ENCODE measurements around the gene SMIM8. TPM values are rescaled to one million over a fixed set of nuclear protein-coding genes. Genes with fewer than 3 reads are reported as not detected.

The SMIM8 gene
- polyA plus RNA-seq, 2 donors, result 2.8 to 4.0 TPM

DNA sequence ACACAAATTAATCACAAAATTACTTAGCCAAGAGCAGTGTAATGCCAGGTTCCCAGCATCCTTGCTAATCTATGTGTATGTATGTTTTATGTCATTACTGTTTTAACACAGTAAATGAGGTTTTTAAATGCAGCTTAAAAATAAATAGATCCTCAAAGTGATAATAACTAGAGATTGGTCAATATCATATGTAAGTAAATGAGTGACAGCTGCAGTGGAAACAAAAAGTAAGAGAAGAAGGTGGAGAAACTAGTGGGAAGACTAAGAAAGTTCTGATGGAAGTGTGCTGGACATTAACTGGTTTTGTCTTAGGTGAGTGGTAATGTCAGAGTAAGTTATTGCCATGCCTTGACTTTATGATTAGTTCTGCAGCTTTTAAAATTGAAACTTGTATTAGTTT is 8.6 kb downstream of the SMIM8 start:
- no peaks in the 10 kb centered on the region for H3K4me1 ChIP-seq (ENCODE audit: control insufficient read depth in 2 of 2, insufficient read depth in 2 of 2, low read length in 1 of 2)
- H3K36me3 ChIP-seq (ENCODE audit: control insufficient read depth in 2 of 2, insufficient read depth in 2 of 2, low read length in 1 of 2), result no peaks in the 10 kb centered on the region
- H3K27me3 ChIP-seq (ENCODE audit: control insufficient read depth in 1 of 2, insufficient read depth in 2 of 2, low read length in 2 of 2), result no peaks in the 10 kb centered on the region
- H3K4me3 ChIP-seq (ENCODE audit: low read depth in 1 of 2, low read length in 2 of 2), result no peak overlapping the region
- H3K27ac ChIP-seq (ENCODE audit: low read depth in 2 of 2, low read length in 1 of 2), result no peak overlapping the region
- H3K9me3 ChIP-seq (ENCODE audit: control insufficient read depth in 2 of 2, insufficient read depth in 1 of 2, low read depth in 1 of 2, low read length in 1 of 2), result no peaks in the 10 kb centered on the region

DNA sequence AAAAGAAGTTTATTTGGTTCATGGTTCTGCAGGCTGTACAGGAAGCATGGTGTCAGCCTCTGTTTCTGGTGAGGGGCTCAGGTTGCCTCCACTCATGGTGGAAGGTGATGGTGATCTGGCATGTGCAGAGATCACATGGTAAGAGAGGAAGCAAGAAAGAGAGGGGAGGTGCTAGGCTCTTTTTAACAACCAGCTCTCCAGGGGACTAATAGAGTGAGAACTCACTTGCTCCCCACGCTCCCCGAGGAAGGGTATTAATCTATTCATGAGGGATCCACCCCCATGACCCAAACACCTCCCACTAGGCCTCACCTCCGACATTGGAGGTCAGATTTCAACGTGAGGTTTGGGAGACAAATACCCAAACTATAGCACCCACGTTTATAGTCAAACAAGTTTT is 10.6 kb downstream of the SMIM8 start:
- WGBS, 2 donors, result 76 to 77% methylated on average over 5 of the region's 5 CpGs
- Histone ChIP-seq H3K4me1 (ENCODE audit: control insufficient read depth in 2 of 2, insufficient read depth in 2 of 2, low read length in 1 of 2) (no peaks in the 10 kb centered on the region), H3K4me3 (ENCODE audit: low read depth in 1 of 2, low read length in 2 of 2) (no peak overlapping the region), H3K36me3 (ENCODE audit: control insufficient read depth in 2 of 2, insufficient read depth in 2 of 2, low read length in 1 of 2) (no peaks in the 10 kb centered on the region), H3K27me3 (ENCODE audit: control insufficient read depth in 1 of 2, insufficient read depth in 2 of 2, low read length in 2 of 2) (no peaks in the 10 kb centered on the region), H3K9me3 (ENCODE audit: control insufficient read depth in 2 of 2, insufficient read depth in 1 of 2, low read depth in 1 of 2, low read length in 1 of 2) (no peaks in the 10 kb centered on the region), H3K27ac (ENCODE audit: low read depth in 2 of 2, low read length in 1 of 2) (no peak overlapping the region)

DNA sequence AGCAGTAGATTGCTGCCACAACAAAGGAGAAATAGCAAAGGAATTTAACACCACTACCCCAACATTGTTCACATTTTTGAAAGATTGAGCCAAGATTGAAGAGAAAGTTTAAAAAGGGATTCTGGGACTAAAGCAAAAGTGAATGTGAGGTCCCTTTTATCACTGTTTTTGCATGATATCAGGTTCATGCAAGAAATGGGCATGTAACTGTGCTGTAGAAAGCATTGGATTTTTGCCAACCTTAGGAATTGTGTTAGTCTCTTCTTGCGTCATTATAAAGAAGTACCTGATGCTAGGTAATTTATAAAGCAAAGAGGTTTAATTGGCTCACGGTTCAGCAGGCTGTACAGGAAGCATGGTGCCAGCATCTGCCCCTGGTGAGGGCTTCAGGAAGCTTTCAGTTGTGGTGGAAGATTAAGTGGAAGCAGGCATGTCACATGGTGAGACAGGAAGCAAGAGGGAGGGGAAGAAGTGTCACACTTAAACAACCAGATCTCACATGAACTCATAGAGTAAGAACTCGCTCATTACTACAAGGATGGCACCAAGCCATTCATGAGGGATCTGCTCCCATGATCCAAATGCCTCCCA is 11.3 kb downstream of the SMIM8 start:
- Histone ChIP-seq H3K4me3 (ENCODE audit: low read depth in 1 of 2, low read length in 2 of 2) (no peak overlapping the region), H3K27ac (ENCODE audit: low read depth in 2 of 2, low read length in 1 of 2) (no peak overlapping the region), H3K27me3 (ENCODE audit: control insufficient read depth in 1 of 2, insufficient read depth in 2 of 2, low read length in 2 of 2) (no peaks in the 10 kb centered on the region), H3K36me3 (ENCODE audit: control insufficient read depth in 2 of 2, insufficient read depth in 2 of 2, low read length in 1 of 2) (no peaks in the 10 kb centered on the region), H3K9me3 (ENCODE audit: control insufficient read depth in 2 of 2, insufficient read depth in 1 of 2, low read depth in 1 of 2, low read length in 1 of 2) (no peaks in the 10 kb centered on the region), H3K4me1 (ENCODE audit: control insufficient read depth in 2 of 2, insufficient read depth in 2 of 2, low read length in 1 of 2) (no peaks in the 10 kb centered on the region)
- WGBS, 2 donors, result 53 to 68% methylated on average over 3 of the region's 3 CpGs

DNA sequence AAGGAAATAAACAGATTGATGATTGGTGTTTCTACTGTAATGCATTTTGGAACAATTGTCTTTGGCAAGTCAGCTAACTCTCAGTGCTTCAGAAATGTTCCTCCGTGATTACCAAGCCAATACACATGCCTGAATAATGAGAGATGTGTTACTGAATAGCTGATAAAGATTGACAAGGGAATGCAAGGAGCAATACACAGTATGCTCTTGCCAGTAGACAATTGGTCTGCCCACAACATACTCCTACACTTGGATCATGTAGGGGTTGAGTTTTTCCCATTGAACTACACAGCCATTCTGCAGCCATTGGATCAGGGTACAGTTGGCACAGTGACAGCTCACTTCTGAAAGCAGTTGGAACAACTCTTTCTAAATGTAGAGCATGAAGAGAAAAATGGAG is 12.3 kb downstream of the SMIM8 start:
- Histone ChIP-seq H3K27ac (ENCODE audit: low read depth in 2 of 2, low read length in 1 of 2) (no peak overlapping the region), H3K36me3 (ENCODE audit: control insufficient read depth in 2 of 2, insufficient read depth in 2 of 2, low read length in 1 of 2) (no peaks in the 10 kb centered on the region), H3K4me1 (ENCODE audit: control insufficient read depth in 2 of 2, insufficient read depth in 2 of 2, low read length in 1 of 2) (no peaks in the 10 kb centered on the region), H3K9me3 (ENCODE audit: control insufficient read depth in 2 of 2, insufficient read depth in 1 of 2, low read depth in 1 of 2, low read length in 1 of 2) (no peaks in the 10 kb centered on the region), H3K27me3 (ENCODE audit: control insufficient read depth in 1 of 2, insufficient read depth in 2 of 2, low read length in 2 of 2) (no peaks in the 10 kb centered on the region), H3K4me3 (ENCODE audit: low read depth in 1 of 2, low read length in 2 of 2) (no peak overlapping the region)
- 74 to 78% methylated on average over 1 of the region's 1 CpG for WGBS, 2 donors

DNA sequence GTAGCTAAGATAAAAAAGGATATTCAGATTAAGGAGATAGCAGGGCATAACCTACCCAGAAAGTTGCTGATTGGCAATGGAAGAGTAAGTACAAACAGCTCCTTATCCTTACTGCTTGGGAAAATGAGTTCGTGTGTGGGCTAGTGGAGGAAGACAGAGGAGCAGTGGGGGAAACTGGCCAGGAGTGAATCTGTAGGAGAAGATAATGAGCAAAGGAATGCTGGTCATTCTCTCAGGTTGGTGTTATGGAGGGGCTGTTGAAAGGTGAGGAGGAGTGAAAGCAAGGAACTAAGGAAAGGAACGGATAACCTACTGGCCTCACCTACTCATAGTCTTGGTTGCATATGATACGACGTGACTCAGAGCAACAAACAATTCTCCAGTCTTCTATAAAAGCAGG is 14.0 kb downstream of the SMIM8 start:
- no peak overlapping the region for H3K4me3 ChIP-seq (ENCODE audit: low read depth in 1 of 2, low read length in 2 of 2)
- H3K4me1 ChIP-seq (ENCODE audit: control insufficient read depth in 2 of 2, insufficient read depth in 2 of 2, low read length in 1 of 2), result no peaks in the 10 kb centered on the region
- WGBS, 2 donors, result 91 to 92% methylated on average over 4 of the region's 4 CpGs
- no peaks in the 10 kb centered on the region for H3K27me3 ChIP-seq (ENCODE audit: control insufficient read depth in 1 of 2, insufficient read depth in 2 of 2, low read length in 2 of 2)
- no peak overlapping the region for H3K27ac ChIP-seq (ENCODE audit: low read depth in 2 of 2, low read length in 1 of 2)
- H3K36me3 ChIP-seq (ENCODE audit: control insufficient read depth in 2 of 2, insufficient read depth in 2 of 2, low read length in 1 of 2), result peaks cover 0 to 2% of the 10 kb centered on the region in 2 donors
- H3K9me3 ChIP-seq (ENCODE audit: control insufficient read depth in 2 of 2, insufficient read depth in 1 of 2, low read depth in 1 of 2, low read length in 1 of 2), result no peaks in the 10 kb centered on the region

DNA sequence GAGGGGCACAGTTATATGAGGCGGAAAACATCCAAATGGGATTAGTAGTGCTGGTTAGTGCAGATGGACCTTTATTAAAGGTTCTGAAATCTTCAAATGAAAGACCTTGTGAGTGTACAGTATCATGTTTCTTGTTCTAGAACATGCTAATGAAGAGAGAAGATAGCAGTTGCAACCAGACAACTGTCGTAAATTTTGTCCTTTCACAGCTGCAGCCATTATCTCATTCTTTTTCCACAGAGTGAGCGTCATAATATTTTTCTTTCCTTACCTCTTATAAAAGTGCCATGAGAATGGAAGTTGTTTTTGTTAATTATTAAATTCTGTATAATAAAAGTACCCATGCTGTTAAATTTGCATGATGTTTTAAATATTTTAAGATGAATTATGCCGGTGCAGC is 17.8 kb downstream of the SMIM8 start:
- Histone ChIP-seq H3K27me3 (ENCODE audit: control insufficient read depth in 1 of 2, insufficient read depth in 2 of 2, low read length in 2 of 2) (no peaks in the 10 kb centered on the region), H3K4me3 (ENCODE audit: low read depth in 1 of 2, low read length in 2 of 2) (no peak overlapping the region), H3K27ac (ENCODE audit: low read depth in 2 of 2, low read length in 1 of 2) (no peak overlapping the region), H3K36me3 (ENCODE audit: control insufficient read depth in 2 of 2, insufficient read depth in 2 of 2, low read length in 1 of 2) (peaks cover 0 to 2% of the 10 kb centered on the region in 2 donors), H3K9me3 (ENCODE audit: control insufficient read depth in 2 of 2, insufficient read depth in 1 of 2, low read depth in 1 of 2, low read length in 1 of 2) (no peaks in the 10 kb centered on the region), H3K4me1 (ENCODE audit: control insufficient read depth in 2 of 2, insufficient read depth in 2 of 2, low read length in 1 of 2) (no peaks in the 10 kb centered on the region)
- WGBS, 2 donors, result 92 to 96% methylated on average over 4 of the region's 4 CpGs

DNA sequence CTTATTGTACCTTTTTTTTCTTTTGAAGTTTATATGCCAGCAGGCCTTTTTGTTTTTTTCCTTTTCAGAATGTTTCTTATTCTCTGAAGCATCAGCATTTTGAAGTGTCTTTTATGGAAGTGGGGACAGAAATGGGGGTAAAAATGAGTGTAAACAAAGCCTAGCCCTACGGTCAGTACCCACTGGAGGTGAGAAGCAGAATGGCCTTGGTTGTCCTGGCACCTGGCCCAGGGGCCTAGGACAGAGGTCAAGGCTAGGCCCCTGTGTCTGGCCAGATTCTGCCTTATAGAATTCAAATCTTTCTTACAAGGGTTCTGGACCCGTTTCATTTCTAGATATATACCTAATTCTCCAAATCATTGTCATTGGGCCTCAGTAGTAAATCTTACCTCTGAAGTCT is 18.8 kb downstream of the SMIM8 start:
- 85 to 96% methylated on average over 2 of the region's 2 CpGs for WGBS, 2 donors
- Histone ChIP-seq H3K27me3 (ENCODE audit: control insufficient read depth in 1 of 2, insufficient read depth in 2 of 2, low read length in 2 of 2) (no peaks in the 10 kb centered on the region), H3K9me3 (ENCODE audit: control insufficient read depth in 2 of 2, insufficient read depth in 1 of 2, low read depth in 1 of 2, low read length in 1 of 2) (no peaks in the 10 kb centered on the region), H3K4me3 (ENCODE audit: low read depth in 1 of 2, low read length in 2 of 2) (no peak overlapping the region), H3K36me3 (ENCODE audit: control insufficient read depth in 2 of 2, insufficient read depth in 2 of 2, low read length in 1 of 2) (peaks cover 0 to 2% of the 10 kb centered on the region in 2 donors), H3K27ac (ENCODE audit: low read depth in 2 of 2, low read length in 1 of 2) (no peak overlapping the region), H3K4me1 (ENCODE audit: control insufficient read depth in 2 of 2, insufficient read depth in 2 of 2, low read length in 1 of 2) (no peaks in the 10 kb centered on the region)

DNA sequence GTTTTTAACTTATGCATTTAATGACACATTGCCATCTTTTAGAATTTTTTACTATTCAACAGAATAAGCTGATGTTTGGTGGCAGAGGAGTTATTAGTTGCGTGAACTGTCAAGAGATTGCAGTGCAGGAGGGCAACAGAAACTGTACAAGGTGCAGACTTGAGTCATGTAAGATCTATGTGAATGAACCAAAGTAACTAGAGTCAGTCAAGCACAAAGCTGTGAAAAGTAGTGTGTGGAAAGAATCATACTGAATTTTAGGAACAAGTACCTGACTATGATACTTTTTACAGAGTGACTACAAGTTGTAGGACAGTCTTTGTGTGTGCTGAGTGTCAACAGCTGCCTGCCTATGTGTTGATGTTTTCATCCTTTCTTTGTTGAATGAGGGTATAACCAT is 19.5 kb downstream of the SMIM8 start:
- Histone ChIP-seq H3K27ac (ENCODE audit: low read depth in 2 of 2, low read length in 1 of 2) (no peak overlapping the region), H3K27me3 (ENCODE audit: control insufficient read depth in 1 of 2, insufficient read depth in 2 of 2, low read length in 2 of 2) (no peaks in the 10 kb centered on the region), H3K4me1 (ENCODE audit: control insufficient read depth in 2 of 2, insufficient read depth in 2 of 2, low read length in 1 of 2) (no peaks in the 10 kb centered on the region), H3K4me3 (ENCODE audit: low read depth in 1 of 2, low read length in 2 of 2) (no peak overlapping the region), H3K36me3 (ENCODE audit: control insufficient read depth in 2 of 2, insufficient read depth in 2 of 2, low read length in 1 of 2) (peaks cover 0 to 2% of the 10 kb centered on the region in 2 donors), H3K9me3 (ENCODE audit: control insufficient read depth in 2 of 2, insufficient read depth in 1 of 2, low read depth in 1 of 2, low read length in 1 of 2) (no peaks in the 10 kb centered on the region)
- WGBS, 2 donors, result 97 to 100% methylated on average over 1 of the region's 1 CpG

DNA sequence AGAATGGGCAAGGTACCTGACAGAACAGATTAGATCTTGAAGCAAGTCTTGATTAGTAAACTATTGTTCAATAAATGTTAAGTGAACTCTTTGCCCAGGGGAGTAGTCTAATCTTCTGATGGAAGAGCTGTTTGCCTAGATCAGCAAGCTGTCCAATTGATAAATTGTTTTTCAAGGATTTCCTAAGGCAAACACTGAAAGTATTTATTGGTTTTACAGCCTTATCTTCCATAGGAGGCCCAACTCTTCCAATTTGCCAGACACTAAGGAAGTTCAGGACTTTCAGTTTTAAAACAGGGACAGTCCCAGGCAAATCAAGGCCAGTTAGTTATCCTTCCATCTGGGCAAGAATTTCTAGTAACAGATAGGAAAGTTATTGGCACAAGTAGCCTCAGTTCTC is 20.4 kb downstream of the SMIM8 start:
- Histone ChIP-seq H3K9me3 (ENCODE audit: control insufficient read depth in 2 of 2, insufficient read depth in 1 of 2, low read depth in 1 of 2, low read length in 1 of 2) (no peaks in the 10 kb centered on the region), H3K4me3 (ENCODE audit: low read depth in 1 of 2, low read length in 2 of 2) (no peak overlapping the region), H3K27ac (ENCODE audit: low read depth in 2 of 2, low read length in 1 of 2) (no peak overlapping the region), H3K27me3 (ENCODE audit: control insufficient read depth in 1 of 2, insufficient read depth in 2 of 2, low read length in 2 of 2) (no peaks in the 10 kb centered on the region), H3K36me3 (ENCODE audit: control insufficient read depth in 2 of 2, insufficient read depth in 2 of 2, low read length in 1 of 2) (peaks cover 0 to 2% of the 10 kb centered on the region in 2 donors), H3K4me1 (ENCODE audit: control insufficient read depth in 2 of 2, insufficient read depth in 2 of 2, low read length in 1 of 2) (no peaks in the 10 kb centered on the region)

DNA sequence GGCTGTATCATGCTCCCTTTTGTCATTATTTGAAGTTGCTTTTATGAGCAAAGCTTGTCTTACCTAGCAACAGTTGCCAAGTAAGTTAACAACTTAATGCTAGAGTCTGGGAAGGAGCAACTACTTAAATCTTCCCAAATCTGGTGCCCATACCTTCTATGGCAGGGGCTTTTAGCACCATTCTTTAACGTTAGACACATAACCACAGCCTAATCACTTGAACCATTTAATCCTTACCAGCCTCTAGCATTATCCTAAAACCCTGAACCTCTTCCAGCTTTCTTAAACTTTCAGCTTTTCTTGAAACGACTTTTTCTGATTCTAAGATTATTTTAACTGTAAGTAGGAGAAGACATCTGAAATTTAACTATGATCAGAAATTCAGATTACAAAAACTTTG is 22.3 kb downstream of the SMIM8 start, which contains the start of gene C6orf163:
Gene C6orf163, plus strand, starts transcription at position 83 of the 400 bp plus-strand sequence. Its CDS starts 287 bp downstream, at position 370.
- Histone ChIP-seq H3K27ac (ENCODE audit: low read depth in 2 of 2, low read length in 1 of 2) (no peak within 1 kb of the TSS), H3K4me3 (ENCODE audit: low read depth in 1 of 2, low read length in 2 of 2) (no peak within 1 kb of the TSS)
- 63 to 72% methylated on average over 2 of the region's 2 CpGs for WGBS, 2 donors

More for the DNA sequence above, 22.3 kb downstream of the SMIM8 start, which contains the start of gene C6orf163:
- Histone ChIP-seq H3K36me3 (ENCODE audit: control insufficient read depth in 2 of 2, insufficient read depth in 2 of 2, low read length in 1 of 2) (peaks cover 0 to 2% of the 10 kb centered on the region in 2 donors), H3K9me3 (ENCODE audit: control insufficient read depth in 2 of 2, insufficient read depth in 1 of 2, low read depth in 1 of 2, low read length in 1 of 2) (no peaks in the 10 kb centered on the region), H3K4me1 (ENCODE audit: control insufficient read depth in 2 of 2, insufficient read depth in 2 of 2, low read length in 1 of 2) (no peaks in the 10 kb centered on the region), H3K27me3 (ENCODE audit: control insufficient read depth in 1 of 2, insufficient read depth in 2 of 2, low read length in 2 of 2) (no peaks in the 10 kb centered on the region)

All from esophagus (tissue), 2 donors.